ENCODE data around the gene TRMT61A.

Gene TRMT61A

GRCh38 chr14:103526247-103526913 is 2.6 kb upstream of the TRMT61A start:
- no peak overlapping the region for H3K27ac ChIP-seq (ENCODE audit: low read depth, low read length)
- no peak overlapping the region for H3K9ac ChIP-seq (ENCODE audit: low read length)
- H2AFZ ChIP-seq (ENCODE audit: low read depth, low read length, severe bottlenecking) = no peak overlapping the region
- H3K4me3 ChIP-seq (ENCODE audit: insufficient read depth, low read length, poor library complexity, severe bottlenecking) = no peak overlapping the region
- H3K4me2 ChIP-seq (ENCODE audit: low read depth, low read length, poor library complexity, severe bottlenecking) = no peak overlapping the region
- no peaks in the 10 kb centered on the region for H3K27me3 ChIP-seq (ENCODE audit: low read length)
- no peaks in the 10 kb centered on the region for H4K20me1 ChIP-seq (ENCODE audit: low read depth, low read length)
- H3K9me3 ChIP-seq (ENCODE audit: insufficient read depth, low read length) = no peaks in the 10 kb centered on the region
- no peaks in the 10 kb centered on the region for H3F3A ChIP-seq (ENCODE audit: insufficient read depth)
- H3K79me2 ChIP-seq (ENCODE audit: insufficient read depth, low read length) = peaks cover 22% of the 10 kb centered on the region
- no peaks in the 10 kb centered on the region for H3K9me2 ChIP-seq (replicated peaks; ENCODE audit: insufficient read depth, low read length)
- H3K36me3 ChIP-seq (ENCODE audit: low read length) = no peaks in the 10 kb centered on the region
- no peak for TF ChIP-seq CTCF (IDR thresholded peaks at IDR 0.05; ENCODE audit: insufficient read depth, low read length, poor library complexity, severe bottlenecking)
- TF ChIP-seq EZH2phosphoT487 (conservative IDR thresholded peaks at IDR 0.05; ENCODE audit: low read length) = no peak

GRCh38 chr14:103526914-103527248 is 2.1 kb upstream of the TRMT61A start:
- Histone ChIP-seq H3K79me2 (ENCODE audit: insufficient read depth, low read length) (peaks cover 22% of the 10 kb centered on the region), H3F3A (ENCODE audit: insufficient read depth) (no peaks in the 10 kb centered on the region), H3K9me3 (ENCODE audit: insufficient read depth, low read length) (no peaks in the 10 kb centered on the region), H3K27ac (ENCODE audit: low read depth, low read length) (no peak overlapping the region), H4K20me1 (ENCODE audit: low read depth, low read length) (no peaks in the 10 kb centered on the region), H3K9me2 (replicated peaks; ENCODE audit: insufficient read depth, low read length) (no peaks in the 10 kb centered on the region), H3K4me3 (ENCODE audit: insufficient read depth, low read length, poor library complexity, severe bottlenecking) (no peak overlapping the region), H3K4me2 (ENCODE audit: low read depth, low read length, poor library complexity, severe bottlenecking) (no peak overlapping the region), H3K9ac (ENCODE audit: low read length) (no peak overlapping the region), H2AFZ (ENCODE audit: low read depth, low read length, severe bottlenecking) (no peak overlapping the region), H3K27me3 (ENCODE audit: low read length) (no peaks in the 10 kb centered on the region), H3K36me3 (ENCODE audit: low read length) (no peaks in the 10 kb centered on the region)
- TF ChIP-seq CTCF (IDR thresholded peaks at IDR 0.05; ENCODE audit: insufficient read depth, low read length, poor library complexity, severe bottlenecking) (no peak), EZH2phosphoT487 (conservative IDR thresholded peaks at IDR 0.05; ENCODE audit: low read length) (no peak)

- no peaks in the 10 kb centered on the region for H4K20me1 ChIP-seq (ENCODE audit: low read depth, low read length)
- peak overlapping the region; percentile 78 for H3K9ac ChIP-seq (ENCODE audit: low read length)
- H3K9me3 ChIP-seq (ENCODE audit: insufficient read depth, low read length) = no peaks in the 10 kb centered on the region
- H3K27me3 ChIP-seq (ENCODE audit: low read length) = no peaks in the 10 kb centered on the region
- no peak overlapping the region for H3K4me3 ChIP-seq (ENCODE audit: insufficient read depth, low read length, poor library complexity, severe bottlenecking)
- H3K9me2 ChIP-seq (replicated peaks; ENCODE audit: insufficient read depth, low read length) = no peaks in the 10 kb centered on the region
- peaks cover 22% of the 10 kb centered on the region for H3K79me2 ChIP-seq (ENCODE audit: insufficient read depth, low read length)
- H3F3A ChIP-seq (ENCODE audit: insufficient read depth) = no peaks in the 10 kb centered on the region
- peak overlapping the region; percentile 65 for H3K4me2 ChIP-seq (ENCODE audit: low read depth, low read length, poor library complexity, severe bottlenecking)
- no peak for TF ChIP-seq EZH2phosphoT487 (conservative IDR thresholded peaks at IDR 0.05; ENCODE audit: low read length)
- no peak for TF ChIP-seq CTCF (IDR thresholded peaks at IDR 0.05; ENCODE audit: insufficient read depth, low read length, poor library complexity, severe bottlenecking)
- no peak overlapping the region for H2AFZ ChIP-seq (ENCODE audit: low read depth, low read length, severe bottlenecking)
- no peak overlapping the region for H3K27ac ChIP-seq (ENCODE audit: low read depth, low read length)
- H3K36me3 ChIP-seq (ENCODE audit: low read length) = no peaks in the 10 kb centered on the region
These were observed 1.4 kb upstream of the TRMT61A start for GRCh38 chr14:103527408-103528145.

All from SU-DHL-6 (cell line).